ENCODE results near the gene LMAN2.
"Not testable (repeated sequence)": the region's sequence is repeated elsewhere in the genome, so short reads cannot be mapped to it uniquely, and the experiment has no call there.

Gene LMAN2

DNA sequence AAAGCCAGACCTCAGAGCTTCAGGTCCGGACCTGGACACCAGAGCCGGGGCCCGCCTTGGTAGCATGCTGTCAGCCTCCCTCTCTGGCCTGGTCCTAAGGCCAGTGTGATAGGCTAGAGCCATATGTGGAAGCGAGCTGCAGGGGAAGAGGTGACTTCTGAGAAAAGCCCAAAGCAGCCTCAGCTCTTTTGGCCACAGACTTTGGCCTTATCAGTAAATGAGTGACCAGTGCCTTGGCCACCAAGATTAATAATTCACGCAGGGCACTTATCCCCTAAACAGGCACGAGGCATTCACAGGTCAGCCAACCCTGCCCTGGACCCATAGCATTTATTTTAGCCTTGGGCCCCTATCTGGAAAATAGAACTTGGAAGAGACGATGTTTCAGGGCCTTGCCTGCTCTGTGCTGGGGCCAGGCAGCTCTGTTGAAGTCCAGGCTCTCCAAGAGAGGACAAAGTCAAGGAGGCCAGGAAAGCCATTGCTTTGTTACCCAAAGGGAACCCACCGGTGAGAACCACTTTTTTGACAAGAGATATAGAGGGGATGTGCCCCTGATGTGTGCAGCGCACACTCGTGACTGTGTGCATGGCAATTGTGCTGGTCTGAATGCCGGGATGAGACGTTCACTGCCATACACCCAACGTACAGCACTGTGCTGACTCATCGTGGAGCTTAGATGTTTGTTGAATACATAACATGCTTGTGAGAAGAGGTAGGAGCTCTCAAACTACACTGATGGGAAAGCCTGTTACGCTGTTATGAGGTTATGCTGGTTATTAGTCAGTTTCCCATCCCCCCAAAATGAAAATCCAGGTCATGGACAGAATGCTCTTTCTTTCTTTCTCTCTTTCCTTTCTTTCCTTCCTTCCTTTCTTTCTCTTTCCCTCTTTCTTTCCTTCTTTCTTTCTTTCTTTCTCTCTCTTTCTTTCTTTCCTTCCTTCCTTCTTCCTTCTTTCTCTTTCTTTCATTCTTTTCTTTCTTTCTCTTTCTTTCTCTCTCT, 27.7 kb upstream of the LMAN2 start:
- DNase-seq: no peak

DNA sequence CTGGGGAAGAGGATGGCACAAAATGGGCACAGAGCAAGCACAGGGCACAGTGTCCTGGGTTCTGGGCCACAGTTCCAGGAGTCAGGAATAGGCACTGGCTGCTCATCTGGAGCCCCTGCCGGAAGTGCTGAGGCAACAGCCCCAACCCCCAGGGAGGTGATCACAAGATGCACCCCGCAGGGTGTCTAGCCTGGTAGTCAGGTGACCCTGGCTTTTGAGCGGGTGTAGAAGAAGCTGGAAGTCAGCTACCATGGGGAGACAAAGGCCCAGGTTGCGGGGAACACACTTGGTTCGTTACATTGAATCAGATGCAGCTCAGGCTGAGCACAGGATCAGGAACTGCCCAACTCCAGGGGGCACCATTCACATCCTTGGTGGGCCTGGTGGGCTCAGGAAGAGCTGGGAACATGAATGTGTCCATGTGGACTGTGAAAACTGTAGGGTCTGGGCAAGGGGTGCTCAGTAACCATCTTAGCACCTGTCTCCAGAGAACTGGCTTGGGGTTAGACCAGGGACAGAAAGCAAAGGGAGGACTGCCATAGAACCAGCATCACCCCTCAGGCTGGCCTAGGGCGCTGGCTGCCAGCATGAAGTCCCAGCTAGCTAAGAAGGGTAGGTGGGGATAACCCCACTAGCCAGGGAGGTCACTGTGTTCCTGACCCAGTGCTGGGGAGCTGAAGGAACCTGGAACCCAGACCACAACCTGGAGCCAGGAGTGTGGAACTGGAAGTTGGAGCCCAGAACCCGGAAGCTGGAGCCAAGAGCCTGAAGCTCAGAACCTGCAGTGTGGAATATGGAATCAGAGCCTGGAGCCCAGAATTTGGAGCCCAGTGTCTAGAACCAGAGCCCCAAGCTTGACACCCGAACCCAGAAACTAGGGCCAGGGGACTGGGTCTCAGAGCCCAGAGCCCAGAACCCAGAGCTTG, 26.6 kb upstream of the LMAN2 start:
- DNase-seq: no peak

DNA sequence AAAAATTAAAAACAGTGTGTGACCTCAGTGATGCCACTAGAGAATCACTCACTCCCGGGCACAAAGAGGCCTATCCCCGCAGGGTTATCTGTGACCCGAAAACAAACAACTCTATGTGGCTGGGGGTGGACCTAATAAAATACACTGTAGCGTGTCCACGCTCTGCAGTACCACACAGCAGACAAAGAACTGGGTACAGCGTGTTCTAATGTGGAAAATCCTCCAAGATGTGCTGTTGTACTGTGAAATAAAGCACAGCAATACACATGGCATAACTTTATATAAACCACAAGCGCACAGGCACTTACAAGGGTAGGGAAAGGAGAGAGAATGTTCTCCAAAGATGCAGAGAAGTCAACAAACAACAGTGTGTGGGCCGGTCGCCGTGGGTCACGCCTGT, 24.6 kb upstream of the LMAN2 start:
- DNase-seq: no peak

DNA sequence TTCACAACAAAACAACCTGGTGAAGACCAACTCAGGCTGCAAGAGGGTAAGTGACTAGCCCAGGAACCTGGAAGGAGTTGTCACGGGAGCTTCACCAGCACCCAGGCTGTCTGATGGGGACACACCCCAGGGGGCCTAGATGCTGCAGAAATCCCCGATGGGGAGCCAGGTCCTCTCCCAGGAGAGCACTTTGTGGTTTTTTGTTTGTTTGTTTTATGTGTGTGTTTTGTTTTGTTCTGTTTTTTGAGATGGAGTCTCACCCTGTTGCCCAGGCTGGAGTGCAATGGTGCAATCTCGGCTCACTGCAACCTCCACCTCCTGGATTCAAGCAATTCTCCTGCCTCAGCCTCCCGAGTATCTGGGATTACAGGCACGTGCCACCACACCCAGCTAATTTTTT, 24.0 kb upstream of the LMAN2 start:
- DNase-seq: not testable (repeated sequence)

DNA sequence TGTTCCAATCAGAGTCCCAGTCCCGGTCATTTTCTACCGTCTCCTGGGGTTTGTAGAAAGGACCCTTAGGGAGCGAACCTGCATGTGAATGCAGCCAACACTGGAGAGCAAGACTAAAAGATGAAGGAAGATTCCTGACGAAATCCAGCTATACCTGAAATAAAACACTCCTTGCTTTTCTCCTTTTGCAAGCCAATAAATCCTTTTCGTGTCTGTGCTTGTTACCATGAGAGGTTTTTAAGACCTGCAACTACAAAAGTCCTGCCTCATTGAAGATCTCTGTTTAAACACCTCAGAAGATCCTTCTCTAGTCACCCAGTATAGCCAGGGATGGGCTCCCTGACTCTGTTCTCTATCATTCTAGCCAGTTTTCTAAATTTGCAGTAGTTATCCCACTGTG, 22.7 kb upstream of the LMAN2 start:
- DNase-seq: no peak

DNA sequence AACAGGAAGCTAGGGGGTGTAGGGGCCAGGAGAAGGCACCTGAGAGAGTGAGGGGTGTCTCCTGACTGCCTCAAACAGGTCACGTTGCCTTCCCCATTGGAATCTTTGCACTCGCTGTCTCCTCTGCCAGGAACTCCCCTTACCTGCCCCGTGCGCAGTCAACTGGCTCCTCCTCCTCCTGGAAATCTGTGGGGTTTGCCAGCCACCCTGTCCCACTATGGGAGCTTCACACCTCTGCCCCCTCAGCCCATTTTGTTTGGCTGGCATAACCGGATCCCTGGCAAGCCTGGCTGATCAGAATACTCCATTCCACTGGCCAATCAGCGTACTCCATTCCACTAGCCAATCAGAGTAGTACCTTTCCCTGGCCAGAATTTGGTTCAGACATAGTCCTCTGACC, 22.3 kb upstream of the LMAN2 start:
- DNase-seq: no peak

DNA sequence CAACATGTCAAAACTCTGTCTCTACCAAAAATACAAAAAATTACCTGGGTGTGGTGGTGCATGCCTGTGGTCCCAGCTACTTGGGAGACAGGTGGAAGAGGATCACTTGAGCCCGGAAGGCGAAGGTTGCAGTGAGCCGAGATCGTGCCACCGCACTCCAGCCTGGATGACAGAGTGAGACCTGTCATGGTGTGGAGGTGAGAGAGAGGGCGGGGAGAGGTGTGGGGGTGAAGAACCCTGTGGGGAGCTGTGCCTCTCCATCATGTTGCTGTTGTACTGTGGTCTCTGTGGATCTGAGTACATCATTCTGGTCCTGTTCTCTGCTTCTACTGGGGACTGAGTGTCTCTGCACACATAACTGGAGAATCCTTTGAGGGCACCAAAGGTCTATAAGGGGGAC, 21.4 kb upstream of the LMAN2 start:
- DNase-seq: no peak

DNA sequence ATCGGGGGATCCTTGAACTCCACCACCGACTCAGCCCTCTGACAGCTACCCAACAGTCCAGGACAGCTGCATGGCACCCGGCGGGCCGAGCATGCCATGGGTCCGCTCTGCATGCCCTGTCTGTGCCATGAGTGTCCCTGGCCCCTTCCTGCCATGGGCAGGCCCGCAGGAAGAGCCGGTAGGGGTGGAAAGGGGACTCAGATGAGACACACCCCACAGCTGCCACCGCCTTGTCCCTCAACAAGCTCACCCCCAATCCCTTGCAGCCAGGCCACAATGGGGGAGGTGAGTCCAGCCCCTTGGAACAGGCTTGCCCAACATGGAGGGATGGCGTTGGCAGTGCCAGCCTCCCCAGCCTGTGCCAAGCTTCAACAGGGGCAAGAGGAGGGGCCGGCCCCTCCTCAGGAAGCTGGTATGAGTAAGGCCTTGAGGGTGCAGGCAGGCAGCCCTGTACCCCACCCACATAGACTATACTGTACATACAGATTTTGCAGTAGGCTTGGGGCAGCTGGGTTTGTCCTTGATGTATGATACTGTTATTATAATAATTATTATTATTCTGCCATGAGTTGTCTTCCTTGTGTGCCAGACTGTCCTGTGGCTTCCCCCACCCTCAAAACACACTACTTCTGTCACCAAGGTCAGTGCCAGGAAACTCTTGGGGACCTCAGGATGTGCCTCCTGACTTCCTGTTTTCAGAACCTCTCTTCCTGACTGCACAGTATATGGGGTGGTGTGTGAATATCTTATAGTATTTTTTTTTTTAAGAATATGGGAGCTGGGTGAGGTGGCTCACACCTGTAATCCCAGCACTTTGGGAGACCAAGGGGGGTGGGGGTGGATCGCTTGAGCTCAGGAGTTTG, 20.8 kb upstream of the LMAN2 start:
- no peak for DNase-seq

DNA sequence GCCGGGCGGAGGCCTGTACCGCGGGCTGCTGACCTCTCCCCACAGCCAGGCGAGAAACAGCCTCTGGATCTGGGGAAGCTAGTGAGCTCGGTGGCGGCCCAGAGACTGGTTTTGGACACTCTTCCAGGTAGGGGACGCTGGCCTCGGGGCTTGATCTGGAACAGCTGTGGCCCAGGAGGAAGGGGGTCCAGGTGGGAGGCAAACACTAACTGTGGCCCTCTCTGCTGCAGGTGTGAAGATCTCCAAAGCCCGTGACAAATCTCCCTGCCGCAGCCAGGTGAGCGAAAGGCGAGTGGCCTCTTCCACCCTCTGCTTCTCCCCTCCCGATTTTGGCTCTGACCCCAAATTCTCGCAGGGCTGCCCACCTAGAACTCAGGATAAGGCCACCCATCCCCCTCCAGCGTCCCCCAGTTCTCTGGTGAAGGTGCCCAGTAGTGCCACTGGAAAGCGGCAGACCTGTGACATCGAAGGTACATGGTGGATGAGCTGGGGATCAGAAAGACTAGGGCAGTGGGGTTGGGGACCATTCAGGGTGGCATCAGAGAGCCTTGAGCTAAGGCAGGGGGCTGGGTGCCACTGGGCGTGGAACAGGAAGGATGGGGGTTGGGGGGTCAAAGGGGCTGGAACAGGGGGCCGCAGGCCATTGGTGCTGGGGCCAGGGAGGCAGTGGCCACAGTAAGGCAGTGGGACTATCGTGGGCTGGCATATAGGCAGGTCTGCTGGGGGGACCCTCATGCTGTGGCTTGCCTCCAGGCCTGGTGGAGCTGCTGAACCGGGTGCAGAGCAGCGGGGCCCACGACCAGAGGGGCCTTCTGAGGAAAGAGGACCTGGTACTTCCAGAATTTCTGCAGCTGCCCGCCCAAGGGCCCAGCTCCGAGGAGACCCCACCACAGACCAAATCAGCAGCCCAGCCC, 19.9 kb upstream of the LMAN2 start:
- DNase-seq: no peak

DNA sequence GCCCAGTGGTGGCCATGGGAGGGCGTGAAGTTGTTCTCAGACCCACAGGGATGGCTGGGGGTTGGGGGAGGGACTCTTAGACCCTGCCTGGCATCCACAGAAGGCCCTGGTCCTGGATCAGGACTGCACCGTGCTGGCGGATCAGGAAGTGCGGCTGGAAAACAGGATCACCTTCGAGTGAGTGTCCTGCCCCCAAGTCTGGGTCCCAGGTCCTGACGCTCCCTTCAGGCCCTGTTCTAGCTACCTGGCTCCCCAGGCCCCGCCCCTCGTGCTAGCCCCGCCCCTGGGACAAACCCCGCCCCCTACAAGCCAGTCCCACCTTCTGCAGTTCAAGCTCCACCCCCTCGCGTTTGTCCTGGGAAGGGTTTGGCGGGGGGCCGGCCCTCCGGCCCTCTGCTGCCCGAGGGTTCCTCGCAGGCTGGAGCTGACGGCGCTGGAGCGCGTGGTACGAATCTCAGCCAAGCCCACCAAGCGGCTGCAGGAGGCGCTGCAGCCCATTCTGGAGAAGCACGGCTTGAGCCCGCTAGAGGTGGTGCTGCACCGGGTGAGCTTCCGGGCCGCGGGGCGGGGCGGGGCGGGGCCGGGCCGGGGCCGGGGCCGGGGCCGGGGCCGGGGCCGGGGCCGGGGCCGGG, 19.1 kb upstream of the LMAN2 start:
- DNase-seq: no peak

DNA sequence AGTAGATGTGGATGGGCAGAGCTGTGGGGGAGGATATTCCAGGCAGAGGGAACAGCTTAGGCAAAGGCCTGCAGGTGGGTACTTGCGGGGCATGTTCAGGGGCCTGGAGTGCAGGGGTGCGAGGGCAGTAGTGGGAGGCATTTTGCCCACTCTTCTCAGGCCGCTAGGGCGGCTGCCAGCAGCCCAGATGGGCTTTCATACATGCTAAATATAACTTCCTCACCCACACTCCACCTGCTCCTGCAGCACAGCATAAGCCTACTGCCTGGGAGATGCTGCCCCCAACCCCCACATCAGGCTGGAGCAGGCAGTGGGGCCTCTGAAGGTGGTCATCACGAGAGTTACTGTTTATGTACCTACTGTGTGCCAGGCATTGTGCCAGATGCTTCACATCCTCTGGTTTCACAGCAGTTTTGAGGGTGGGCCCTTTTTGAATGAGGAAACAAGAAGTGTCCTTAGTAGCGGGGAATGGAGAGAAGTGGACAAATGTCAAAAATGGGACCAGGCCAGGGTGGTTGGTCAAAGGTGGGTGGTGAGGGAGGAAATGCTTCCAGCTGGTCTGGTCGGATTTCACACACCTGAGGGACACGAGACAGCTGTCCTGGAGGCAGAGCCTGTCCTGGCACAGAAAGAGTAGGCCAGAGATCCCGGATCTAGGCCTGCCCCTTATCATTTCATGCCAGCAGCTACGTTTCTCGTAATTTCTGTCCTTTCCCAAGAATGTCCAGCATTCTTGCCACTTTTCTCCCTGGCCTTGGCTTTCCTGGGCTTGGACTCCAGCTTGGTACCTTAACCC, 18.4 kb upstream of the LMAN2 start:
- DNase-seq: no peak

DNA sequence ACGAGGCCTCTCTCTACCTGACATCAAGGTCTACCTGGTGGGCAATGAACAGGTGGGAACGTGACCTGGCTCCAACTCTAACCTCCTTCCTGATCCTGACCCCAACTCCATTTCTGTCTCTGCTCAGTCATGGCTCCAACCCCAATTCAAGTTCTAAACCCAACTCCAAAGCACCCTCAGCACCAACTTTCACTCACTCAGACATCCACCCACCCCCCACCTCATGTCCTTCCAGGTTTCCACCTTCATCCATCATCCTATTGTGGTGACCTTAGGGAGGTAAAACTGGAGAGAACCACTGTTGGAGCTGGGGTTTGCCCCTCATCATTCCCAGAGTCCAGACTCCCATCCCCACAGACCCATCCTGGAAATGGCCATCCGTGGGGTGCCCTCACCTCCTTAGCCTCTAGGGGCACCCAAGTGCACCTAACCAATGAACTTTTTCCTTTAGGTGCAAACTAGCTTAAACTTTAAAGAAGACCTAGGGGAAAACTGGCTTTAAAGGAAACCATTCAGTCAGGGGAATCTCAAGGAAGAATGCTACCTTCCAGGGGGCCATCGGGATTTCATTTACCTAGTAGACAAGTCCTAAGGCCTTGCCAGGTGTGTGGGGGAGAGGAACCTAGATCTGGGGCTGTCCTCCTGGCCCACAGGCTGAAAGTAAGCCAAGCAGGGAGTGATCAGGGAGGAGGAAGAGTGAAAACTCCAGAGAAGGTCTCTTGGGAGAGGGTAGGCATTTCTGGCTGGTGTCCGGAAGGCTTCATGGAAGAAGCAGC, 17.6 kb upstream of the LMAN2 start:
- DNase-seq: no peak

DNA sequence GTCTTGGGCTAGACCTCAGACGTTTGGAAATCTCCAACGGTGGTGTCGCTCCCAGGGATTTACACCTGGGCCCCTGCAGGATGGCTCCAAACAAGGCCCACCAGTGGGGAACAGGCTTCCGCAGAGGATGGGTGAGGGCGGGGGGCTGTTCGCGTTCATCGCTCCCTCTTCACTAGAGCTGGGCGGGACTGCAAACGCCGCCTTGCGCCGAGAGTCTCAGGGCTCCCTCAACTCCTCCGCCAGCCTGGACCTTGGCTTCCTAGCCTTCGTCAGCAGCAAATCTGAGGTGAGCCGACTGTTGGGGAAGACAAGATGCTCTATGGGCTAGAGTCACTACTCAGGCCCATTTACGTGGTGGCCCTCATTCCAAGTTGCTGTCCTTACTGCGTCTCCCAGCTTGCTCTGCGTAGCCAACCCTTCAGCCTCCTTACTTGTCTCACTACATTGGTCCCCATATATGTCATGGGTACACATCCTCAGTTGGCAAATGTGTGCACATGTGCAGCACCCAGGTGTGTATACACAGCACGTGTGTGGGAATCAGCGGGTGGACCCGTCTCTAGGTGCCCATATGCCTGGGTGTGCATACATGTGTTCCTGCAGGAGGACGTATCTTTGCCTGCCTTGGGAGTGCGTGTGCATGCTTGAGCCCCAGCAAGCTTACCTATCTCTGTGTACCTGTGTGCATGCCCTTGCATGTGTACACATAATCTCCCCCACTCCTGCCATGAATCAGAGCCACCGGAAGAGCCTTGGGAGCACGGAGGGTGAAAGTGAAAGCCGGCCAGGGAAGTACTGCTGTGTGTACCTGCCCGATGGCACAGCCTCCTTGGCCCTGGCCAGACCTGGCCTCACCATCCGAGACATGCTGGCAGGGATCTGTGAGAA, 16.8 kb upstream of the LMAN2 start:
- DNase-seq: no peak

DNA sequence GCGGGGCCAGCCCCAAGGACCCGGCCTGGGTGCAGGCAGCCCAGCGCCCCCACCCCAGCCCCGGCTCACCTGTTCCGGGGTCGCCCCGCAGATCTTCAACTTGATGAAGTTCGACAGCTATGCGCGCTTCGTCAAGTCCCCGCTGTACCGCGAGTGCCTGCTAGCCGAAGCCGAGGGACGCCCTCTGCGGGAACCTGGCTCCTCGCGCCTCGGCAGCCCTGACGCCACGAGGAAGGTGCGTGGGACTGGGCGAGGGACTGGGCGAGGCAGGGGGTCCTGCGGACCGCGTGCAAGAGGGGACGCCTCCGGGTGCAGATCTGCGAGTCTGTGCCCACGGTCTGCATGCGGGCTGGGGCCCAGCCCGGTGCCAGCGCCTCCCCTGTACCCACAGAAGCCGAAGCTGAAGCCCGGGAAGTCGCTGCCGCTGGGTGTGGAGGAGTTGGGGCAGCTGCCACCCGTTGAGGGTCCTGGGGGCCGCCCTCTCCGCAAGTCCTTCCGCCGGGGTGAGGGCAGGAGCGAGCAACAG, 15.9 kb upstream of the LMAN2 start:
- no peak for DNase-seq

DNA sequence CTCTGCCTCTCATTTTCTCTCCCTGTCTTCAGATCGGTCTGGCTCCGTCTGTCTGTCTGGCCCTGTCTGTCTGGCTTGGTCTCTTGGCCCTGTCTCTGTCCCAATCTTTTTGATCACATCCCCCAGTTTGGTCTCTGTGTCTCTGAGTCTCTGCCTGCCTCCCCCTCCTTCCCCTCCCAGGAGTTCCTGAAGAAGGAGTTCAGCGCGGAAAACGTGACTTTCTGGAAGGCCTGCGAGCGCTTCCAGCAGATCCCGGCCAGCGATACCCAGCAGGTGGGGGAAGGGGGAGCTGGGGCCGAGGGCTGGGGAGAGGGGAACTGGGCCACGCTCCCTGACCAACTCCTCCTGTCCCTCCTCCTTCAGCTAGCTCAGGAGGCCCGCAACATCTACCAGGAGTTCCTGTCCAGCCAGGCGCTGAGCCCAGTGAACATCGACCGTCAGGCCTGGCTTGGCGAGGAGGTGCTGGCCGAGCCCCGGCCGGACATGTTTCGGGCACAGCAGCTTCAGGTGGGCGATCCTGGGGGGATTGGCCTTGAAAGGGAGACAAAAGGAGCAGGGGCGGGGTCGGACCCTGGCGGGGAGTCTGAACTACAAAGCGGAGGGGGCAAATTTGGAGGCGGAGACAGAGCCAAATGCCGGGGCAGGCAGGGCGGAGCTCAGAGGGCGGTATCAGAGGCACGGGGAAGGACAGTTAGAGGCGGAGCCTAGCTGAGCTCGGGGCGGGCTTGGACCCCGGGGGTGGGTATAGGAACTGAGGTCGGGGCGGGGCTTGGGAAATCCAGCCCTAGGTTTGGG, 15.3 kb upstream of the LMAN2 start:
- no peak for DNase-seq

DNA sequence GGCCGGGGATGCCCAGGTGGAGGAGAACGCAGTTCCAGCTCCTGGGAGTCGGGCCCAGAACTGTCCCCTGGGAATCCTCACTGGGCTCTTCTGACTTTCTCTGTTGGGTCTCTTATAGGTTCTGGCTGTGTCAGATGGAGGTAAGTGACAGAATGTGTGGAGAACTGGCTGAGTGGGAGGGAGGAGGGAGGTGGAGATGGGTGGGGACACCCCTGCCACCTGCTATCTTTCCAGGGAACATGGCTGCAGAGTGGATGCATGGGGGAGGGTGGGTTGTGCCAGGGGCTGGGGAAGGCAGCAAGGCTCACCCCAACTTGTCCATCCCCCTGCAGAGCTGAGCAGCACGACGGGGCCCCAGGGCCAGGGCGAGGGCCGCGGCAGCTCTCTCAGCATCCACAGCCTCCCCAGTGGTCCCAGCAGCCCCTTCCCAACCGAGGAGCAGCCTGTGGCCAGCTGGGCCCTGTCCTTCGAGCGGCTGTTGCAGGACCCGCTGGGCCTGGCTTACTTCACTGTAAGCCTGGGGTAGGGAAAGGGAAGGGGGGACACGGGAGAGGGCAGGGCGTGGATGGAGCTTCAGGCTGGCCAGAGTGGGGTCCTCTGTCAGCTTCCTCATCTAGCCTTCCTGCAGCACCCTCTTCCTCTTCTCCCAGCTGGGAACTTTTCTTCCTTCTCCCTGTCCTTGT, 14.5 kb upstream of the LMAN2 start:
- DNase-seq: no peak
